Astrocyte of the cerebellum (primary cell): Measurements from ENCODE around the gene SCO2.

ENCODE experiments used
- DNase-seq: peaks from one replicate; pipeline ENCODE4 v3.0.0-alpha.2; 2011; ENCODE audit warnings: low read depth
- H3K4me3 ChIP-seq: 2 replicates; pipeline ENCODE4 v1.5.1; 2011; ENCODE audit warnings: mild to moderate bottlenecking, low read depth, low read length, moderate library complexity
- CTCF ChIP-seq: IDR thresholded peaks from 2 replicates; pipeline ENCODE4 v1.5.1; 2012; ENCODE audit warnings: low read length, low read depth, moderate library complexity, mild to moderate bottlenecking; ENCODE audit errors: missing control alignments
- in situ Hi-C: cut with HindIII; loops from 2 replicates; pipeline ENCODE4 v1.10.0; 2017; ENCODE audit warnings: low sequenced_read_pairs

SCO2 gene

DNA sequence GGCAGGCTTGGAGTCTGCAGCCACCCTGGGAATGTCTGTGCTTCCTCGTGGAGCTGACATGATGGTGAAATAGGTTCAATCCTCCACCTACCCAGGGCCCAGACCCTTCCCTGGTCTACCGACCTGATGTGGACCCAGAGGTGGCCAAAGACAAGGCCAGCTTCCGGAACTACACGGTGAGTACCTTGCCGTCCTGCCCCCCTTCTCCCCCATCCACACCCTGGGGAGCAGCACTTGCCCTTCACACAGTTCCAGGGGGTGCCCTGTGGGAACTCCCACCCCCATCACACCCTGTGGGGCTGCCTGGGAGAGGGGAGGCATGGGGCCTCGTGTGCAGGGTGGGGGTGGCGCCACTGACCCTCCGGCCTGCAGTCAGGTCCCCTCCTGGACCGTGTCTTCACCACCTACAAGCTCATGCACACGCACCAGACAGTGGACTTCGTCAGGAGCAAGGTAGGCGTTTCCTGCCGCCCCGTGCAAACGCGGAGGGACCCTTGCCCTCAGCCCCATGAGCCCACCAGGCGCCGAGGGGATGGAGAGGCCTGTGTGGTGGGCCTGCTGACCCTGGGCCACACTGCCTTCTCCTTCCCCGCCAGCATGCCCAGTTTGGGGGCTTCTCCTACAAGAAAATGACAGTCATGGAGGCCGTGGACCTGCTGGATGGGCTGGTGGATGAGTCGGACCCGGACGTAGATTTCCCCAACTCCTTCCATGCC, 38.0 kb downstream of the SCO2 start:
- H3K4me3 ChIP-seq = no peak overlapping the region
- no peak for DNase-seq
- no peak for TF ChIP-seq CTCF
- in situ Hi-C loops = loop anchor here (10.0 kb wide), 1 partner anchor 133 kb away; no protein-coding TSS in a partner anchor

- in situ Hi-C loops = loop anchor here (10.0 kb wide), 1 partner anchor 132 kb away; no protein-coding TSS in a partner anchor
- no peak for DNase-seq
Measured at GRCh38 chr22:50486561-50487289, 38.7 kb downstream of the SCO2 start, which contains the start of gene MIOX. Gene MIOX (plus strand): TSS chr22:50486859. CDS start chr22:50486898, 39 bp downstream.

GRCh38 chr22:50485221-50486131, 39.9 kb downstream of the SCO2 start:
- in situ Hi-C loops = loop anchor here (10.0 kb wide), 1 partner anchor 131 kb away; no protein-coding TSS in a partner anchor
- TF ChIP-seq CTCF = no peak
- DNase-seq = no peak
- H3K4me3 ChIP-seq = no peak overlapping the region

More at GRCh38 chr22:50486561-50487289, 38.7 kb downstream of the SCO2 start, which contains the start of gene MIOX:
- no peak for TF ChIP-seq CTCF
- H3K4me3 ChIP-seq = no peak within 1 kb of the TSS

- no peak for TF ChIP-seq CTCF
- no peak for DNase-seq
- H3K4me3 ChIP-seq = no peak overlapping the region
- in situ Hi-C loops = loop anchor here (10.0 kb wide), 1 partner anchor 129 kb away; no protein-coding TSS in a partner anchor
Measured at GRCh38 chr22:50483977-50484853, 41.2 kb downstream of the SCO2 start.

DNA sequence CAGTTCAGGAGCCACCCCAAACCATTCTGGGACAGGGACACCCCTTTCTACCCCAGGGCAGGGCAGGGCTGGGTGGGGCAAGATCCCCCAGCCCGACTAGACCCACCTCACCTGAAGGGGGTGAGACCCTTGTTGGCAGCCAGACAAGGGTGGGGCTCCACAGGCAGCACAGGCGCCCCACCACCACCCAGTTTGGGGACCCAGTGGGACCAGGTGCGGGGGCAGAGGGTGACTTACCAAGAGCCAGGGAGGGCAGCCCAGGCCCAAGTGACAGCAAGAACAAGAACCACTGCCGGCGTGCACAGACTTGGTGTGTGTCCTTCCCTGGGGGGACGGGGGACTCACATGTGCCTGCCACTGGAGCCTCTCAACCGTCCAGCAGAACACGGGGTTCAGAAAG, 41.8 kb downstream of the SCO2 start:
- in situ Hi-C loops = loop anchor here (10.0 kb wide), 1 partner anchor 129 kb away; no protein-coding TSS in a partner anchor
- no peak overlapping the region for H3K4me3 ChIP-seq
- no peak for DNase-seq
- no peak for TF ChIP-seq CTCF
